Kidney tubule cell (primary cell): ENCODE results near the gene SPEF2.

Experiments
- DNase-seq: peaks from one replicate; pipeline ENCODE4 v3.0.0-alpha.2; 2018; ENCODE audit warnings: low spot score

The SPEF2 gene

DNA sequence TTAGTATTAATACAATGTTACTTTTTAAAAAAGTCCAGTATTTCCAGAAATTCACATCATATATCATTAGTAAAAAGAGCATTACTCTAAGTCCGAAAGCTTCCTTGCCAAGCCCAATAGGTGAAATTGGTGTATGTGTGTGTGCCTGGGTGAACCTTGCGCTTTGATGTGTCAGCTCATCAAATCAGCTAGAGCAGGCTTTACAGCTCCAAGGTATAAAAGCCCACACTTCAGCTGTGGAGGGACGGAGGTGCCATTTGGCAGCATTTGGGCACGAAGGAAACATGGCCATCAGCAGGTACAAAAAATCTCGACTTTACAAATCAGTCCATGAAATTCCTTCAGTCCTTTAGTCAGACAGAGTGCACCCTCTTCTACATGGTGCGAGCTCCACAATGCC, 162.6 kb downstream of the SPEF2 start:
- DNase-seq = no peak

GRCh38 chr5:35781181-35781790, 163.6 kb downstream of the SPEF2 start:
- DNase-seq = no peak

- DNase-seq = no peak
These were observed 165.9 kb downstream of the SPEF2 start for GRCh38 chr5:35783551-35783950.

- DNase-seq = no peak
These were observed 168.0 kb downstream of the SPEF2 start for GRCh38 chr5:35785601-35786085.

DNA sequence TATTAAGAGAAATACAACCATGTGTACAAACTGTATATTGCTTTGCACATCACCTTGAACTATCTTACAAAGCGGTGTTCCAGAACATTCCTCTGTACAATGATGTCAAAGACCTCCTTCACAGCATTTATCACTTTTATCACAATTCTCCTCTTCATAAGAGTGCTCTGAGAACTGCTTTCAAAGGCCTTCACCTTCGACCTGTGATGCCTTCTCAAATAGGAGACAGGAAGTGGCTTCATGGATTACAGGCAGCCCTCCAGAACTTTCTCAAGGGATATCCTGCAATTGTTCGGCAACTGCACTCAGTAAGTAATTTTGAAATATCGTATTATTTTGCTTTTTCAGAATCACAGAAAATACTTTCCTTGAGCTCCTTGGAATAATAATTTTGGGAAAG, 171.1 kb downstream of the SPEF2 start:
- no peak for DNase-seq

DNA sequence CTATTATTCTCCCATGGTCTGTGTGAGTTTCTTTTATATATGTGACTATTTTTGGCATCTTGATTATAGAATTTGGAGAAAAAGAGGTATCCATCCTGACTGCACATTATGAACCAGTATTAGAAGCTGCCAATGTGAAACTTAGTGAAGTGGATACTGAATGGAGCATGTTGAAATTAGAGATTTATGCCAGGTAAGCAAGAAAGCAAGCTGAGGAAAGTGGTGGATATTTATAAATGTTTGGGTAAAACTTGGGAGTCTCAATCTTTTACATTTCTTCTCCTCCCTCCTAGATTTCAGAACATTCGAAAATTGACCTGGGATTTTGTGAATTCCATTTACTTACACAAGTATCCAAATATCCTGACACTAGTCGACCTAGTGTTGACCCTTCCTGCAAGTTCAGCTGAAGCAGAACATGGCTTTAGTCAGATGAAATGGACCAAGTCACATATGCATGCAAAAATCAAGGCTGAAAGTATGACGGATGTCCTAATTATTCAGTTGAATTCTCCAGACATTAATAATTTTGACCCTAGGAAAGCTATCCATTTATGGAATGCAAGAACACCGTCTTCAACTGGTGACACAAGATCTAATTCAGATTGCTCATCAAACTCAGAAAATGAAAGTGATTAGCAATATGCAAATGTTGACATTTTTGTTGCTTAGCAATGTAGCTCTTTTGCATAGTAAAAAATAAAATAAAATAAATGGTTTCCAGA, 172.2 kb downstream of the SPEF2 start:
- peak; percentile 61 for DNase-seq

GRCh38 chr5:35790457-35790822, 172.8 kb downstream of the SPEF2 start:
- no peak for DNase-seq

GRCh38 chr5:35794328-35794619, 176.6 kb downstream of the SPEF2 start:
- DNase-seq = no peak

GRCh38 chr5:35794684-35795375, 177.2 kb downstream of the SPEF2 start:
- no peak for DNase-seq

DNA sequence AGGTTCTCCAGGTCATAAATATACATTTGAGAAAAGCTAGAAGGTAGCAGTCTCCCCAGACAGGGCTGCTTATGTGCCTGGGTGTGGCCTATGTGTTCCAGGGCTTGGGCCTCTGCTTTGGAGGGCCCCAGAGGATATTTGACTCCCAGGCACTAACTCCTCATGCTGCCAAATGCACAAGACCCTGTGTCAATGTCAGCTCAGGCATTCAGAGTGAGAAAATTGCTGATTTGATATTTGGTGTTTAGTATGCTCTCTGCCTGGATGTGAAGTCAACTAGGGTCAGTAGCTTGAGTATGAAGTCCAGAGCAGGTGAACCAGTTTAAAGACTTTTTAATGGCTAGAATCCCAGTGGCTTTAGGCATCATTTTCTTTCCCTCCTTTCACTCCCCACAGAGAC, 181.5 kb downstream of the SPEF2 start:
- no peak for DNase-seq

- peak; percentile 31 for DNase-seq
These were observed 182.1 kb downstream of the SPEF2 start for GRCh38 chr5:35799753-35800152.

DNA sequence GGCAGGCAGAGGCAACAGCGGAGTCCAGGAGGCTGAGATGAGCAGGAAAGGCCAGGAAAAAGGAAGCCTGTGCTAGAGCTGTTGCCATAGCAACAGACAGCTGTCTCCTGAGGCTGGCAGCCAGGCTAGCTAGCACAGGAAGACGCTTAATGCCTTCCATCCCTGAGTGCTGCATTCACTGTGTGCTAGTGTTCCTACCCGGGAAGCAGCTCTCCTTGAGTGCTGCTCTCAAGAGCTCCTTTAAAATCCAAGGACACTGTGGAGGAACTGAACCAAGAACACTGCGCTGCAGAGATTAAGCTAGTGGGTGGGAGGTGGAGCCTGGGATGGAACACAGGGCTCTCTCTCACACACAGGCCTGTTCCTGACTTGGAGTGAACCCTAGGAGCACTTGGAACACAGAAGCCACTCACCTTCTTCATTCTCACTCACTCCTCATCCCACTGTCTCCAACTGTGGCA, 185.6 kb downstream of the SPEF2 start:
- peak; percentile 66 for DNase-seq

GRCh38 chr5:35804201-35804653, 186.6 kb downstream of the SPEF2 start:
- DNase-seq = no peak

DNA sequence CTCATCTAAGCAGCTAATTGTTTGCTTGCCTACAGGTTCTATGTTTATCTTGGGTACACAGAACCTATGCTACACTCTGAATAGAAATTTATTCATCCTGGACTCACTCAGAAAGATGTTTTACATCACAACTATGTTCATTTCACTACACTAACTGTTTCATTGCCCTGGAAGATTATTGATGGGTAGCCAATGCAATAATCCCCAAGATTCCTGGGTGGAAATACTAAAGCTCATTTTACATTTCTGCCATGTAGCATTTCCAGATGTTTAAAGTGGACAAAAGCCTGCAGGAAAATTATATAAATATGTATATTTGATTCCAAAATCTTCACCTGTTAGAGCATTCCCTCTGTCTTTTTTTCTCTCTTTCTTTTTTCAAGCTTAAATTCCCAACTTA, 187.2 kb downstream of the SPEF2 start:
- DNase-seq = no peak

DNA sequence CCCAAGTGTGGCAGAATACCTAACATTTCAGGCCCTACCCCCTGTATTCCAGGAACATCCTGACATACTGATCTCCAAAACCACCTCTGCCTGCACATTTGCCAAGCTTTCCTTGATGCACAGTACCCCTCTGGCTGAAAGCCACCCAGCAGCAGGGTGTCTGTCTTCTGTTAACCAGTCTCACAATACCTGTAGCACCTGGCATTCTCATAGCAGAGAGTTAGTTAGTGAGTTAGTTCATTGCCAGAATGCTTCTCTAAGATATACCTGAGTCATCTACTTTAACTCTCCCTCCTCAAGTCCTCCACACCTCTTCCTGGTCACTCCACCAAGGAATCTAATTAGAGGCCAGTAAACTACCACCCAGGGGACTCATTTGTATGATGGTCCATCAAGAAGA, 192.9 kb downstream of the SPEF2 start:
- peak; percentile 21 for DNase-seq

GRCh38 chr5:35811108-35811741, 193.6 kb downstream of the SPEF2 start:
- DNase-seq = no peak

DNA sequence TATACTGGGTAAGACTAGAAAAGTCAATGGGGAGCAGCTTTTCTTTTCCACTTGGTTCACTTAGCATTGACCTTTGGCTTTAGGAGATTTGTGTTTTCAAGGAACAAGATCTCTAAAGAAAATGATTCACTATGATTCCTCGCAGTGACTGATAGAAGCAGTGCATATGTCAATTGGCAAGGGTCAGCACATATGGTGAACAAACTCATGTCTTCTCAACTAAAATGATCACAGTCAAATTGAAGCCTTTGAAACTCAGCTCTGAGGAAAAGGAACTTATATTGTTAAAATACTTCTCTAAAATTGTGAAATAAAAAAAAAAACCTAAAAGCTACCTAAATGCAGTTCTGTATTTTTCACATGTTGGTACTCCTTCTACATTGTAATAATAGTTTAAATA, 195.9 kb downstream of the SPEF2 start:
- no peak for DNase-seq

DNA sequence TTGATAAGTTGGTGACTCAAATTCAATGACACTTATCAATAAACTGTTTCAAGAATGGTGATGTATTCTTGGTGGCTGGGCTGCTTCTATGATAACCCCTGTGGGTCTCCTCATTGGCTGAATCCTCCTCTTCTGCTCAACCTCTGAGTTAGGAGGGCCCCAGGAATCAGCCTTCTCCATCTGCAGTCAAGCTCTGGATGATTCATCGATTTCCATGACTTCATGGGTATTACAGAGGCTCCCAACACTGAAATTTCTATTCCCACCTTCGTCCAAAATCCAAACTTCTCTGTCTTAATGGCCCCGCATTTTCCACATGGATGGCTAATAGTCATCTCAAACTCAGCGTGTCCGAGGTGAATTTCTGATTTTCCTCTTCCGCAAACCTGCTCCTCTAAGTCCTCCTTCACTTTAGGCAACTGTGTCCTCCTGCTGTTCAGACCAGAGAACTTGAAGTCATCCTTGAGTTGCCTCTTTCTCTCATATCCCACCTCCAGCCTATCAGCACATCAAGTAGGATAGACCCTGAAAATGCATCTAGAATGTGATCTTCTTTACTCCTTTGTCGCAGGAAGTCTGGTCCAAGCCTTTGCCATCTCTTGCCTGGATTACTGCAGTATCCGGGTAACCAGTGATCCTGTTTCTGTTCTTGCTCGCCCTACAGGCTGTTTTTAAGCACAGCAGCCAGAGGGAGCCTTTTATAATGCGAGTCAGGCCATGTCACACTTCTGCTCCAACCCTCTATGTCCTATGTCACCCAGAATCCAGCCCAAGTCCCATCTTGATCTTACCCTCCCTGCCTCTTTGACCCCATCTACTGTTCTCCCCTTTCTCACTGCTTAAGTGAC, 197.7 kb downstream of the SPEF2 start:
- peak; percentile 45 for DNase-seq

DNA sequence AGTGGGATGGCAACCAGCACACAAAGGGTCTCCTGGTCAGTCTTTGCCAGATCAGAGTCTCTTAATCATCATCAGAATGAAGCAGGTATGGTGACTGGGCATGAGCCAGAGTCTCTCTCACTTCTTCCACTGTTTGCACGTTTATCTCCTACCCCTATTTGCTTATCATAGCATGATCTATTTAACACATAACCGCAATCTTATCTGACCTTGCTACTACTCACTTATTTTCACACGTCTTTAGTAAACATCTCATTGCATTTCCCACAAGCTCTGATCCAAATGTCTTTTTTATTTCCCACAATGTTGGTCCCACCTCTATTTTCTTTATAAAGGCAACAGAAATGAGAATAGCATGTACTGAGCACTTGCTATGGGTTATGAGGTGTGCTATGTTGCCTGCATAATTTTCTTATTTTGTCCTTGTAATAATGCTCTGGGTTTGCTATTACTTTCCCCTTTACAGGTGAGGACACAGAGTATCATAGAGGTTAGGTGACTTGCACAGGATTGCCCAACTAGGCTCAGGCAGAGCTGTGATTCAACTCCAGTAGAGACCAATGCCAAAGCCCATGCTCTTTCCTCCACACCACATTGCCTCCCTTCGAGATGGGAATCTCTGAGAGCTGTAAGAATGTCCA, 199.3 kb downstream of the SPEF2 start:
- no peak for DNase-seq

- peak; percentile 20 for DNase-seq
These were observed 201.4 kb downstream of the SPEF2 start for GRCh38 chr5:35819026-35819425.

- no peak for DNase-seq
These were observed 202.0 kb downstream of the SPEF2 start for GRCh38 chr5:35819668-35820067.
